Testis (tissue), 2 donors: ENCODE measurements around the gene CAB39.

ENCODE experiments used
- CTCF ChIP-seq, 3 experiments: fragments of 450-650 bp in 2 of 3; fragments of 200-600 bp in 1 of 3; sonication (generic) in 1 of 3; IDR thresholded peaks; one replicate each; pipeline ENCODE4 v1.5.1; 2016 to 2019; ENCODE audit warnings: antibody characterized with exemption in 3 of 3, mild to moderate bottlenecking in 2 of 3, moderate library complexity in 1 of 3
- POLR2A ChIP-seq: fragments of 450-650 bp; IDR thresholded peaks from one replicate; pipeline ENCODE4 v1.6.1; 2017; ENCODE audit warnings: antibody characterized with exemption, mild to moderate bottlenecking, moderate library complexity

GRCh38 chr2:230735884-230736283, 23.2 kb downstream of the CAB39 start:
- TF ChIP-seq POLR2A (no peak), CTCF (IDR thresholded peaks at IDR 0.05) (no peak)
